GM10266 (cell line): ENCODE data around the gene TMEM267.

ENCODE experiments used
- DNase-seq: peaks from one replicate; pipeline ENCODE4 v3.0.0; 2012; ENCODE audit errors: extremely low spot score
- TF ChIP-seq, protein P1 (sequence below): IDR thresholded peaks from 2 replicates; pipeline ENCODE4 v1.5.1; 2012; ENCODE audit warnings: mild to moderate bottlenecking, low read depth; ENCODE audit not compliant: control insufficient read depth, insufficient read depth; ENCODE audit errors: missing control alignments

Gene TMEM267

DNA sequence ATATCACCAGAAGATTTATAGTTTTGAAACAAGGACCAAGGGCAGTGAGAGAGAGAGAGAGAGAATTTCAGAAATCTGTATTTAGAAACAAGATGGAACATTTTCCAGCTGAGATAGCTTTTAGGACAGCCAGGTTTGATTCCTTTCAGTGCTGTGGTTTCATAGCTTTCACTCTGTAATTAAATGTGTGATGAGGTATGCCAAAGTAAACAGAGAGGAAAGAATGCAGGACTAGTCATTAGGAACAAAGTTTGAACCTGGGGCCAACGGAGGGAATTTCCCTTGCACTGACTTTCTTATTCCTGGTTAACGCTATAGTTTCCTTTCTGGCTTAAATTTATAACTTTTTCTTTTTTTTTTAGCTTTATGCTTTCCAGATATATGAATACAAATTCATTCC lies 61.5 kb downstream of the TMEM267 start:
- DNase-seq = no peak
- TF ChIP-seq, protein P1, sequence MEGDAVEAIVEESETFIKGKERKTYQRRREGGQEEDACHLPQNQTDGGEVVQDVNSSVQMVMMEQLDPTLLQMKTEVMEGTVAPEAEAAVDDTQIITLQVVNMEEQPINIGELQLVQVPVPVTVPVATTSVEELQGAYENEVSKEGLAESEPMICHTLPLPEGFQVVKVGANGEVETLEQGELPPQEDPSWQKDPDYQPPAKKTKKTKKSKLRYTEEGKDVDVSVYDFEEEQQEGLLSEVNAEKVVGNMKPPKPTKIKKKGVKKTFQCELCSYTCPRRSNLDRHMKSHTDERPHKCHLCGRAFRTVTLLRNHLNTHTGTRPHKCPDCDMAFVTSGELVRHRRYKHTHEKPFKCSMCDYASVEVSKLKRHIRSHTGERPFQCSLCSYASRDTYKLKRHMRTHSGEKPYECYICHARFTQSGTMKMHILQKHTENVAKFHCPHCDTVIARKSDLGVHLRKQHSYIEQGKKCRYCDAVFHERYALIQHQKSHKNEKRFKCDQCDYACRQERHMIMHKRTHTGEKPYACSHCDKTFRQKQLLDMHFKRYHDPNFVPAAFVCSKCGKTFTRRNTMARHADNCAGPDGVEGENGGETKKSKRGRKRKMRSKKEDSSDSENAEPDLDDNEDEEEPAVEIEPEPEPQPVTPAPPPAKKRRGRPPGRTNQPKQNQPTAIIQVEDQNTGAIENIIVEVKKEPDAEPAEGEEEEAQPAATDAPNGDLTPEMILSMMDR = no peak

DNA sequence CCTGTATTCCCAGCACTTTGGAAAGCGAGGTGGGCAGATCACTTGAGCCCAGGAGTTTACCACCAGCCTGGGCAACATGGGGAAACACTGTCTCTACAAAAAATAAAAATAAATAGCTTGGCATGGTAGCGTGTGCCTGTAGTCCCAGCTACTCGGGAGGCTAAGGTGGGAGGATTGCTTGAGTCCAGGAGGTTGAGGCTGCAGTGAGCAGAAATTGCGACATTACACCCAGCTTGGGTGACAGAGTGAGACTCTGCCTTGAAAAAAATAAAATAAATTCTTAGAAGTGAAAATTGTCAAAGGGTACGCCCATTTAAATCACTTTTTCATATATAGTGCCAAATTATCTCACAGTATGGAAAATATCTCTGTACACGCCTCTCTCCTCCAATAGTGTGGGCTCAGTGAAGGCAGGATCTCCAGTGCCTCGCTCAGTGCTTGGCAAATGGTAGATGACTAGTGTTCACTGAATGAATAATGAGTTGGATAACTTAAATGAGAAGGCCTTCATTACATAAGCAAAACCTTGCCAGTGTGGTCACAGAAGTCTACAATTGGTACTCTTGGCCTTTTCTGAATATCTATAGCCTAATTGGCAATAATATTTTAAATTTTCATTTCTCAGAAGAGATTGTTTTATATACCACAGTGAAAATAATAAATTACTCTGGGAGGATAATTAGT lies 62.1 kb downstream of the TMEM267 start:
- TF ChIP-seq, protein P1 = no peak
- DNase-seq = no peak

DNA sequence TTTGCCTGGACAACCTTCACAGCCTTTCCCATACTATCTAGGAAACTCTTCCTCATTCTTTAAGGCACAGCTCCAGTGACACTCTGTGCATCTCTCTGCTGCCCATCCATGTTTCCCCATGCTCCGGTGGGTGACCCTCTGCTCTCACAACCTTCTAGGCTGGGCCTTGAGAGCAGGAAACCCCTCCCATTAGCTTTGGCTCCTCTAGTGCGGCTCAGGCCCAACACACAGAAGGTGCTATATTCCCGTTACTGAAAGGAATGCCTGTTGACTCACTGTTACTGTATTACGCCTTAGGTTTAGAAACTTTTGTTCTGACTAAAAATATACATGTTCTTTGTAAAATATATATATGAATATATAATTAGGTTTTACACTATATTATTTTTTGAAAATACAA lies 63.4 kb downstream of the TMEM267 start:
- DNase-seq = no peak
- TF ChIP-seq, protein P1 = no peak

DNA sequence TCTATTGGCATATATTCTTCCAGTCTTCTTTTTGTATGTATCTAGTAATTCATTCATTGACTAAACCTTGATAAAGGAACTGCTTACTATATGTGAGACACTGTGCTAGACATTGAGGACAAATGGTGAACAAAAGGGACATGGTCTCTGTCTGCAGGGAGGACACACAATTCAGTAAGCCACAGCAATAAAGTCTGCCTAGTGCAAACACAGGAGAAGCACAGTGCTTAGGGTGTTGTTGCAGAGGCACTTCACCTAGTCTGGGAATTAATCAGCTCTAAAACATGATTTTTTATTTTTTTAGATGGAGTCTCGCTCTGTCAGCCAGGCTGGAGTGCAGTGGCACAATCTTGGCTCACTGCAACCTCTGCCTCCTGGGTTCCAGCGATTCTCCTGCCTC lies 65.1 kb downstream of the TMEM267 start:
- TF ChIP-seq, protein P1 = no peak

DNA sequence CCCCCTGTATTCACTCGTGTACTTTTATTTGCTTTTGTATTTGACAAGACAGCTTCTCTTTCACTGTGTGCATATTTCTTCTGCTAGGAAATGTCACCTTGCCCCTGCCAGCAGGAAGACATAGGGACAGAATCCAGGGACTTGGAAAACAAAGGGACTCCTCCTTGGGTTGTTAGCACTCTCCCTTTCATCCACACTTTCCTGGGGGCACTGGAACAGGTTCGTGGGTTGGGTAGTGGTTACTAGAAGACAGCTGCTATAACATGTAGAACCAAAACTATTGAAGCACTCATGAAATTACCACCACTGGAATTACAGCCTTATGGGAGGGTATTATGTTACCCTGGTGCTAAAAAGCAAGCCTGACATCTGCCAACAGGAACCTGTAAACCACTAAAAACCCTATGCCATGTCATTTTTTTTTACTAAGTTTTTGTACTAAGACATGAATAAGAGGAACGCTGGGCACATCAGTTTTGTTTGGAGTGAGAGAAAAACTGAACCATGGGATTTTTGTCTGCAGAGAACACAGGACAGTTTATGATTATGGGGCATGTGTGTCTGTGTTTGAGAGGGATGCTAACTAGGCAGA lies 66.8 kb downstream of the TMEM267 start:
- TF ChIP-seq, protein P1 = no peak
- no peak for DNase-seq

More for the DNA sequence above, 65.1 kb downstream of the TMEM267 start:
- DNase-seq = no peak

DNA sequence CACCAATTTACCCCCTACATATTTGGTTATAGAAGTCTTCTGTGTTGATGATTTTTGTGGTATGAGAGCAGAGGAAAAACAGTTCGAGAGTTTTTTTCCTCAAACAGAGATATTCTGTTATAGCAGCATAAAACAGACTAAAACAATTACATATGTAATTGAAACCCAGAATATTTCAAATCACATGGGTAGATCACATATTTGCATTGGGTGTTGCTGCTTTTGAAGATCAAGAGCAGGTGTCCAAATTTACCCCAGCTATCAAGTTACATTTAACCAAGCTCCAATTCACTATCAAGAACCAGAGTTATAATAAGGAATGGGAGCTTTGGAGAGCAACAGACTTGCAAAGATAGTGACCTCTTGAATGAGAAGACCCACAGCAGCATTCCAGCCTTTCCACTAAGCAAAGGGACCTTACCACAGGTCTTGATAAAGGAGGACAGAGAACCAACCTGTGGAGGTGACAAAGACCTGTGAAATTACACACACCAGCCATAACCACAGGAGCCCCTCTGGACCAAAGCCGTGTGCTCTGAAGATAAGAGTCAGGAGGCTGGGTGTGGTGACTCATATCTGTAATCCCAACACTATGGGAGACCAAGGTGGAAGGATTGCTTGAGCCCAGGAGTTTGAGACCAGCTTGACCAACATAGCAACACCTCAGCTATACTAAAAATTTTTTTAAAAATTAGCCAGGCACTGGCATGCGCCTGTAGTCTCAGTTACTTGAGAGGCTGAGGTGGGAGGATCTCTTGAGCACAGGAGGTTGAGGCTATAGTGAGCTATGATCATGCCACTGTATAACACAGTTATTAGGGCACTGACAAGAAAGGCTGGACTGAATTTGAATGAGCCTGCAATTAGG lies 67.5 kb downstream of the TMEM267 start:
- DNase-seq = no peak
- TF ChIP-seq, protein P1 = no peak
